ENCODE data around the gene IGF2R. TPM values are rescaled to one million over a fixed set of nuclear protein-coding genes. Genes with fewer than 3 reads are reported as not detected.

Gene IGF2R
- polyA plus RNA-seq, 1 donor (not counting 4 experiments of a cell fraction or from before 2014, with no cell fraction given) = 40.9 TPM

DNA sequence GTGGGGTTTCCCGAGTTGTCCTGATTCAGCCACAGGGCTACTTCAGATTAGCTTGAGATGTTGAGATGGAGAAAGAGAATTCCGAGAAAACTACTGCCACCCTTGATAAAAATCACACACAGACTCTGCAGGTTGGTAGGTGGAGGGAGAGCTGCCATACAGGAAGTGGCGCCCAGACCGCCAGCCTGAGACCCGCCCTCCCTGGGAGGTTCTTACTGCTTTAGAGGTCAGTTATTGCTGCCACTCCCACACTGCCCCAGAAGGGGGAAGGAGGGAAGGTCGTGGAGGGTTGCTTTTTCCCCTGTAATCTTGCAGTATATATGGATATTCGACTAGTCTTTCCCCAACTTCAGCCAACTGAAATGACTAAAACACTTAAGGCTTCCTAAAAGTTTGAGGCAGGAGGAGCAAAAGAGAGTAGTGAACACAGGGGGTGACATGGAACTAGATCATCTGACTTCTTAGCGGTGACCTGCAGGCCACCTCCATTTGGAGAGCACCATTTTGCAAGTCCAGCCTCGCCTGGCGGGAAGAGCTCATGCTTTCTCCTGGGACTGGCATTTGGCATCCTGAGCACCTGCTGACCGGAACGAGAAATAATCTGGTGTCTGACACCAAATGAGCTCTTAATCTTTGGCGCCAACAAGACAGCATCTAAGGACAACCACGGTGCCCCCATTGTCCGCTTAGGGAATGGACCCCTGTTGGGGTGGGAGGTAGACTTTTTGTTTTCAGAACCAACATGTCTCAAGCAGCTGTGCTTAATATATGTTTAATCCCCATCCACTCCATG, 117.0 kb downstream of the IGF2R start:
- no peak overlapping the region for H3K27ac ChIP-seq (ENCODE audit: control insufficient read depth, insufficient read depth, low read length)
- FAIRE-seq = no peak
- dilution Hi-C loops (cut with MboI; ENCODE audit: extremely low pct_ligation_motif_present, low sequenced_read_pairs) = no loop called here
- DNase-seq (ENCODE audit: low read depth, low spot score) = no peak
- H3K4me1 ChIP-seq (ENCODE audit: control insufficient read depth, extremely low read depth, insufficient read depth, low read length) = no peaks in the 10 kb centered on the region
- no peak overlapping the region for H2AFZ ChIP-seq (ENCODE audit: control insufficient read depth, low read length)
- H3K4me3 ChIP-seq (ENCODE audit: control insufficient read depth in 2 of 3, extremely low read depth in 1 of 3, insufficient read depth in 2 of 3, low read depth in 1 of 3, low read length in 3 of 3) = no peak overlapping the region
- H3K36me3 ChIP-seq (ENCODE audit: control insufficient read depth in 2 of 2, extremely low read depth in 1 of 2, insufficient read depth in 2 of 2, low read length in 2 of 2) = peaks cover 42 to 47% of the 10 kb centered on the region in 2 experiments
- H3K9me1 ChIP-seq (ENCODE audit: control insufficient read depth, extremely low read depth, insufficient read depth, low read length) = no peaks in the 10 kb centered on the region
- H3K9ac ChIP-seq (ENCODE audit: control insufficient read depth, extremely low read depth, insufficient read depth, low read length) = no peak overlapping the region
- no peaks in the 10 kb centered on the region for H3K9me3 ChIP-seq (ENCODE audit: control insufficient read depth, low read depth, low read length)
- H3K79me2 ChIP-seq (ENCODE audit: control insufficient read depth, insufficient read depth, low read length) = no peaks in the 10 kb centered on the region
- H3K27me3 ChIP-seq (ENCODE audit: control insufficient read depth, extremely low read depth, insufficient read depth, low read length) = no peaks in the 10 kb centered on the region
- TF ChIP-seq, protein P1, sequence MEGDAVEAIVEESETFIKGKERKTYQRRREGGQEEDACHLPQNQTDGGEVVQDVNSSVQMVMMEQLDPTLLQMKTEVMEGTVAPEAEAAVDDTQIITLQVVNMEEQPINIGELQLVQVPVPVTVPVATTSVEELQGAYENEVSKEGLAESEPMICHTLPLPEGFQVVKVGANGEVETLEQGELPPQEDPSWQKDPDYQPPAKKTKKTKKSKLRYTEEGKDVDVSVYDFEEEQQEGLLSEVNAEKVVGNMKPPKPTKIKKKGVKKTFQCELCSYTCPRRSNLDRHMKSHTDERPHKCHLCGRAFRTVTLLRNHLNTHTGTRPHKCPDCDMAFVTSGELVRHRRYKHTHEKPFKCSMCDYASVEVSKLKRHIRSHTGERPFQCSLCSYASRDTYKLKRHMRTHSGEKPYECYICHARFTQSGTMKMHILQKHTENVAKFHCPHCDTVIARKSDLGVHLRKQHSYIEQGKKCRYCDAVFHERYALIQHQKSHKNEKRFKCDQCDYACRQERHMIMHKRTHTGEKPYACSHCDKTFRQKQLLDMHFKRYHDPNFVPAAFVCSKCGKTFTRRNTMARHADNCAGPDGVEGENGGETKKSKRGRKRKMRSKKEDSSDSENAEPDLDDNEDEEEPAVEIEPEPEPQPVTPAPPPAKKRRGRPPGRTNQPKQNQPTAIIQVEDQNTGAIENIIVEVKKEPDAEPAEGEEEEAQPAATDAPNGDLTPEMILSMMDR (optimal IDR thresholded peaks at IDR 0.05 in 1 of 3, IDR thresholded peaks at IDR 0.05 in 1 of 3, conservative IDR thresholded peaks at IDR 0.05 in 1 of 3; ENCODE audit: extremely low read depth in 1 of 3, insufficient read depth in 2 of 3, low read length in 3 of 3) = no peak
- TF ChIP-seq EZH2 (IDR thresholded peaks at IDR 0.05; ENCODE audit: low read length) = no peak
- H4K20me1 ChIP-seq (ENCODE audit: control insufficient read depth, extremely low read depth, insufficient read depth, low read length) = no peaks in the 10 kb centered on the region
- no peak overlapping the region for H3K4me2 ChIP-seq (ENCODE audit: control insufficient read depth, extremely low read depth, insufficient read depth, low read depth, low read length)

- no peaks in the 10 kb centered on the region for H3K79me2 ChIP-seq (ENCODE audit: control insufficient read depth, insufficient read depth, low read length)
- H3K4me1 ChIP-seq (ENCODE audit: control insufficient read depth, extremely low read depth, insufficient read depth, low read length) = no peaks in the 10 kb centered on the region
- dilution Hi-C loops (cut with MboI; ENCODE audit: extremely low pct_ligation_motif_present, low sequenced_read_pairs) = no loop called here
- H2AFZ ChIP-seq (ENCODE audit: control insufficient read depth, low read length) = no peak overlapping the region
- H3K9ac ChIP-seq (ENCODE audit: control insufficient read depth, extremely low read depth, insufficient read depth, low read length) = no peak overlapping the region
- no peak for DNase-seq (ENCODE audit: low read depth, low spot score)
- no peaks in the 10 kb centered on the region for H3K9me3 ChIP-seq (ENCODE audit: control insufficient read depth, low read depth, low read length)
- H3K27me3 ChIP-seq (ENCODE audit: control insufficient read depth, extremely low read depth, insufficient read depth, low read length) = no peaks in the 10 kb centered on the region
- H3K9me1 ChIP-seq (ENCODE audit: control insufficient read depth, extremely low read depth, insufficient read depth, low read length) = no peaks in the 10 kb centered on the region
- no peak overlapping the region for H3K27ac ChIP-seq (ENCODE audit: control insufficient read depth, insufficient read depth, low read length)
- no peak for FAIRE-seq
- no peaks in the 10 kb centered on the region for H4K20me1 ChIP-seq (ENCODE audit: control insufficient read depth, extremely low read depth, insufficient read depth, low read length)
- TF ChIP-seq EZH2 (IDR thresholded peaks at IDR 0.05; ENCODE audit: low read length) = no peak
- TF ChIP-seq, protein P1 (optimal IDR thresholded peaks at IDR 0.05 in 1 of 3, IDR thresholded peaks at IDR 0.05 in 1 of 3, conservative IDR thresholded peaks at IDR 0.05 in 1 of 3; ENCODE audit: extremely low read depth in 1 of 3, insufficient read depth in 2 of 3, low read length in 3 of 3) = no peak
- no peak overlapping the region for H3K4me3 ChIP-seq (ENCODE audit: control insufficient read depth in 2 of 3, extremely low read depth in 1 of 3, insufficient read depth in 2 of 3, low read depth in 1 of 3, low read length in 3 of 3)
- H3K4me2 ChIP-seq (ENCODE audit: control insufficient read depth, extremely low read depth, insufficient read depth, low read depth, low read length) = no peak overlapping the region
- H3K36me3 ChIP-seq (ENCODE audit: control insufficient read depth in 2 of 2, extremely low read depth in 1 of 2, insufficient read depth in 2 of 2, low read length in 2 of 2) = peaks cover 47 to 50% of the 10 kb centered on the region in 2 experiments
Observed at GRCh38 chr6:160086754-160087153, 117.9 kb downstream of the IGF2R start.

Measured in keratinocyte (primary cell).